BE2C (cell line): ENCODE results near the gene NMRK2. TPM values are rescaled to one million over a fixed set of nuclear protein-coding genes. Genes with fewer than 3 reads are reported as not detected.
"Not testable (repeated sequence)": the region's sequence is repeated elsewhere in the genome, so short reads cannot be mapped to it uniquely, and the experiment has no call there.

Experiments
- DNase-seq: peaks from one replicate; pipeline ENCODE4 v3.0.0-alpha.2; 2020
- H3K27me3 ChIP-seq: fragments of 250-450 bp; sonication (Bioruptor Pico); 2 replicates; pipeline ENCODE4 v1.5.1; 2020; ENCODE audit warnings: mild to moderate bottlenecking
- H3K36me3 ChIP-seq: fragments of 250-450 bp; sonication (Bioruptor Pico); 2 replicates; pipeline ENCODE4 v1.5.1; 2020; ENCODE audit warnings: mild to moderate bottlenecking
- H3K4me1 ChIP-seq: fragments of 250-450 bp; sonication (Bioruptor Pico); 2 replicates; pipeline ENCODE4 v1.5.1; 2020
- H3K4me3 ChIP-seq: 2 replicates; pipeline ENCODE4 v1.5.1; 2011; ENCODE audit warnings: low read depth, low read length
- H3K9me3 ChIP-seq: fragments of 250-450 bp; sonication (Bioruptor Pico); 2 replicates; pipeline ENCODE4 v1.5.1; 2020
- CTCF ChIP-seq: IDR thresholded peaks from 2 replicates; pipeline ENCODE4 v1.5.1; 2012; ENCODE audit warnings: mild to moderate bottlenecking, low read depth, low read length
- polyA plus RNA-seq: library from polyadenylated mRNA; unstranded; fragments of >200 nt; gene quantifications from one replicate; pipeline ENCODE4 v1.2.1, GENCODE V29; 2012; ENCODE audit warnings: low read depth, missing spikeins; ENCODE audit not compliant: insufficient read length, insufficient read depth

Gene NMRK2
- not detected for polyA plus RNA-seq

- Histone ChIP-seq H3K9me3 (no peaks in the 10 kb centered on the region), H3K36me3 (no peaks in the 10 kb centered on the region), H3K4me3 (no peak within 1 kb of the TSS), H3K27me3 (peaks cover 18% of the 10 kb centered on the region), H3K4me1 (no peaks in the 10 kb centered on the region)
- no peak for TF ChIP-seq CTCF
- DNase-seq, result no peak
Observed at GRCh38 chr19:3932931-3933810, at the start of gene NMRK2. Gene NMRK2, plus strand, starts transcription at chr19:3933069. Its CDS starts 603 bp downstream, at chr19:3933672.

GRCh38 chr19:3890591-3890990 lies 42.3 kb upstream of the NMRK2 start:
- H3K4me1 ChIP-seq, result no peaks in the 10 kb centered on the region
- H3K9me3 ChIP-seq, result no peaks in the 10 kb centered on the region
- H3K27me3 ChIP-seq, result no peaks in the 10 kb centered on the region
- no peak for TF ChIP-seq CTCF
- no peak overlapping the region for H3K4me3 ChIP-seq
- DNase-seq, result no peak
- H3K36me3 ChIP-seq, result peaks cover 27% of the 10 kb centered on the region

GRCh38 chr19:3893509-3894179 lies 39.2 kb upstream of the NMRK2 start:
- peaks cover 27% of the 10 kb centered on the region for H3K36me3 ChIP-seq
- no peak overlapping the region for H3K4me3 ChIP-seq
- no peak for DNase-seq
- peaks cover 5% of the 10 kb centered on the region for H3K9me3 ChIP-seq
- no peaks in the 10 kb centered on the region for H3K27me3 ChIP-seq
- no peaks in the 10 kb centered on the region for H3K4me1 ChIP-seq
- no peak for TF ChIP-seq CTCF

GRCh38 chr19:3894959-3895358 lies 37.9 kb upstream of the NMRK2 start:
- not testable (repeated sequence) for H3K4me3 ChIP-seq, H3K4me1 ChIP-seq, H3K27me3 ChIP-seq, DNase-seq, H3K9me3 ChIP-seq
- H3K36me3 ChIP-seq, result peaks cover 28% of the 10 kb centered on the region

GRCh38 chr19:3895788-3896187 lies 37.1 kb upstream of the NMRK2 start:
- no peaks in the 10 kb centered on the region for H3K27me3 ChIP-seq
- no peak for TF ChIP-seq CTCF
- peaks cover 5% of the 10 kb centered on the region for H3K9me3 ChIP-seq
- no peak overlapping the region for H3K4me3 ChIP-seq
- DNase-seq, result no peak
- H3K36me3 ChIP-seq, result peaks cover 24% of the 10 kb centered on the region
- H3K4me1 ChIP-seq, result no peaks in the 10 kb centered on the region

GRCh38 chr19:3897936-3898335 lies 34.9 kb upstream of the NMRK2 start:
- H3K9me3 ChIP-seq, result peaks cover 5% of the 10 kb centered on the region
- no peak for DNase-seq
- no peaks in the 10 kb centered on the region for H3K4me1 ChIP-seq
- H3K27me3 ChIP-seq, result no peaks in the 10 kb centered on the region
- no peak overlapping the region for H3K4me3 ChIP-seq
- no peak for TF ChIP-seq CTCF
- H3K36me3 ChIP-seq, result peaks cover 18% of the 10 kb centered on the region
